GM21423 (cell line): ENCODE data around the gene AP3D1.
A peak's percentile ranks its signal among the peaks of the same experiment; 100 is the strongest.
"Not testable (repeated sequence)": the region's sequence is repeated elsewhere in the genome, so short reads cannot be mapped to it uniquely, and the experiment has no call there.

ENCODE experiments used
- ATAC-seq: cut with Tn5 transposase; IDR thresholded peaks from one replicate; pipeline ENCODE4 v1.9.1; 2021; ENCODE audit warnings: mild to moderate bottlenecking, moderate library complexity; ENCODE audit not compliant: unreplicated experiment

Gene AP3D1

DNA sequence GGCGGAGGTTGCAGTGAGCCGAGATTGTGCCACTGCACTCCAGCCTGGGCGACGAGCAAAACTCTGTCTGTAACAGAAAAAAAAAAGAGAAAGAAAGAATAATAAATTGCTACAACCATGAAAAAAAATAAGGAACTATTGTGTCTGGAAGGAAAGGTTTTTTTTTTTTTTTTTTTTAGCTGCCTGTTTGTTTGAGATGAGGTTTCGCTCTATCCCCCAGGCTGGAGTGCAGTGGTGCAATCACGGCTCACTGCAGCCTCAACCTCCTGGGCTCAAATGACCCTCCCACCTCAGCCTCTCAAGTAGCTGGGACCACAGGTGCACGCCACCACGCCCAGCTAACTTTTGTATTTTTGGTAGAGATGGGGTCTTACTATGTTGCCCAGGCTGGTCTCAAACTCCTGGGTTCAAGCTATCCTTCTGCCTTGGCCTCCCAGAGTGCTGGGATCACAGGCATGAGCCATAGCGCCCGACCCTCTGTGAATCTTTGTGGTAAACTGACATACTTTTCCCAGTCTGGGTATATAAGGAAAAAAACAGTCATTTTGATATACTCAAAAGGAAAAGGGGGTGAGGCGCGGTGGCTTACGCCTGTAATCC, 59.3 kb downstream of the AP3D1 start:
- not testable (repeated sequence) for ATAC-seq

DNA sequence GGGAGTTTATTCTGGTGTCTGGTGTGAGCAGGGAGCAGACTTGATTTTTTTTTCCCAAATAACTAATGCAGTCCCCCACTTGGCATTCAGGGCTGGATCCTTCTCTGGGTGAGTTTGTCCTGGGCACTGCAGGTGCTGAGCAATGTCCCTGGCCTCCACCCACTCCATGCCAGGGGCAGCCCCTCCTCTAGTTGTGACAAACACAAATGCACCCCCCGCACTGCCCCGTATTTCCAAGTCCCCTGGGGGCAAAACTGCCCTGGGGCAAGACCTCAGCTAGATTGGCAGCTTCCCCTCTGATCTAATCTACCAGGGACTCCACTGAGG, 61.7 kb downstream of the AP3D1 start:
- ATAC-seq, result peak; percentile 2

DNA sequence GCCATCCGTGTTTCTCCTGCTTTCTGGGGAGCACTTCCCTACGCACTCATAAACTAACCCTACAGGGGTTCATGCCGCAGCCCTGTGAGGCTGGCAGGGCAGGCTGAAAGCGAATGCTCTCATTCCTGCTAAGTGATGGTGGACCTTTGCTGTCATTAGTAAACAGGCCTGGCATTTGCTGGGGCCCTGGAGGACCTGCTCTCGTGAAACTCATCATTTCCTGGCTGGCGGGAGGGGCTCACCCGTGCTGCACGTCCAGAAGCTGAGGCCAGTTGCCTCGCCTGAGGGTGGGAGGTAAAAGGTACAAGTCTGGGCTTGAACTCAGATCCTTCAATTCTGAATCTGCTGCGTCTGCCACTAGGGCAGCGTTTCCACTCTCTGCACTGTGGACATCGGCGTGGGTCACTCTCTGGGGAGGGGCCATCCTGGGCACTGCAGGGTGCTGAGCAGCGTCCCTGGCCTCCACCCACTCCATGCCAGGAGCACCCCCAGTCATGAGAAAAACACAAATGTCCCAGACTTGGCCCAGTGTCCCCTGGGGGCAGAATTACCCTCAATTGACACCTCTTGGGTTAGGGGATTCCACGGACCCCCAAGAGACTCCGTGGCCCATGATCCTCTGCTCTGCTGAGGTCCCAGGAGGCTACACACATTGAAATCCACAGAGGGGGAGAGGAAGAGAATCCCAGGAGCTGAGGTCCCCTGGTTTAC, 62.2 kb downstream of the AP3D1 start:
- no peak for ATAC-seq

DNA sequence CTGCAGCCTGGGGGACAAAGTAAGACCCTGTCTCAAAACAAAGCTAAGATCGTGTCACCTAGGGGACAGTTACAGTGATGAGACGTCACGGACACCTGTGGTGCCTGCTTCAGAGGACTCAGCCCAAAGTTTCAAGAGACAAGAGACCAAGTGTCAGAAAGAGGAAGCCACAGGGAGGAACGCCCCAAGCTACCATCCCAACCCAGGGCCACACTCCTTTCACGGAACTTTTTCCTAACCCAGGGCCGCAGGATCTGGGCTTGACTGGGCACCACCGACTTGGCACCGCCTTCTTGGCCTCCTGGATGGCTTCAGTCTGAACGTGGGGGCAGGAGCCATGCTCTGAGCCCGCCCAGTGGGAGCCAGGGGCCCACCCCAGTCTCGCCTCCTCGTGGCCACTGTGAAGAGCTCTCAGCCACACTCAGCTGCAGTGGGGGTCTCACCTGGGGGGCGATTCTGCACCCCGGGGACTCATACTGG, 63.7 kb downstream of the AP3D1 start:
- peak; percentile 21 for ATAC-seq

DNA sequence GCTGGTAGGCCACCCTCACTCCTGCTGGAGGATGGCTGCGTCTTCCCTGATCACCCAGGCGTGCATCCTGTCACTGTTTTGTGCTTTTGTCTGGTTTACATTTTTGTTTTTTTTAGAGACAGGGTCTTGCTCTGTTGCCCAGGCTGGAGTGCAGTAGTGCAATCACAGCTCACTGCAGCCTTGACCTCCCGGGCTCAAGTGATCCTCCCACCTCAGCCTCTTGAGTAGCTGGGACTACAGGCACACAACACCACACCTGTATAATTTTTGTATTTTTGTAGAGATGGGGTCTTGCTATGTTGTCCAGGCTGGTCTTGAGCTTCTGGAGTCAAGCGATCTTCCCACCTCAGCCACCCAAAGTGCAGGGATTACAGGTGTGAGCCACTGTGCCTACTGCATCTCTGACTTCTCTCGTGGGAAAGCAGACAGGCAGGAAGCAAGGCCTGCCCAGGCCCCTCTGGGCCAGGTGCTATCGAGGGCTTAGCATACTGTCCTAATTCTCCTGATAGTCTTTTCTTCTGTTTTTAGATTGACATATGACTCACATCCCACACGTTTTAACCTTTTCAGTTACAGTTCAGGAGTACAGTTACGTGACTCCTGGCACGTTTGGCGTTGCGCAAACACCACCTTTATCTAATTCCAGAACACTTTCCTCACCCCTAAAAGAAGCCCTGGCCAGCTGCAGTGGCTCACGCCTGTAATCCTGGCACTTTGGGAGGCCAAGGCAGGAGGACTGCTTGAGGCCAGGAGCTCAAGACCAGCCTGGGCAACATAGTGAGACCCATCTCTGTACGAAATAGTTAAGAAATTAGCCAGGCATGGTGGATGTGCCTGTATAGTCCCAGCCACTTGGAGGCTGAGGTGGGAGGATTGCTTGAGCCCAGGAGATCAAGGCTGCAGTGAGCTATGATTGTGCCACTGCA, 64.4 kb downstream of the AP3D1 start:
- ATAC-seq, result not testable (repeated sequence)

DNA sequence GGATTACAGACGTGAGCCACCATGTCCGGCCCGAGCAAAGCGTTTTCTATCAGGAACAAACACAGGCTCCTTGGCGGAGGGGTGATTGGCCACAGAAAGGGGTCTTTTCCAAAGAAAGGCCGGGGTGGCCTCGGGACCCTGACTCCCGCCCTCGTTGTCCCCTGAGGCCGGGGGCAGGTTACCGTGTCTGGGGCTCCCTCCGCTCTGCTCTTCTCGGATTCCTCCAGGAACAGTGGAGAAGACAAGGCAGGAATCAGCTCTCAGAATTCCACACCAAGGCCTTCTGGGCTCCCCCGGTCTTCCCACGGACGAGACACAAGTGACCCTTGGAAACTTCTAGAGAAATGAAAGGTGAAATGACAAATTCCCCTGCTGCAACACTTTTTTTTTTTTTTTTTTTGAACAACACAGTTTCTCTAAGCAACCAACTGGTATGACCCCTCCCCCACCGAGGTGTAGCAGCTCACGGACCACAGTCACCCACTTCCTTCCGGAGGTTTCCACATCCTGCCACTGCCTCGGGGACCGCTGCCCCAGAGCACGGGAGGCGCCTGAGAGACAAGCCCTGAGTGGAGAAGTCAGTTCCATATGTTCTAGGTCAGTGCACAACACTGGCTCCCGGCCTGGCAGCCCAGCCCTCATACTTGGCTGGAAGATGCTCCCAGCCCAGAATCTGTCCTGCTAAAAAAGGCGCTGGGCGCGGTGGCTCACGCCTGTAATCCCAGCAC, 66.2 kb downstream of the AP3D1 start:
- peak; percentile 29 for ATAC-seq

DNA sequence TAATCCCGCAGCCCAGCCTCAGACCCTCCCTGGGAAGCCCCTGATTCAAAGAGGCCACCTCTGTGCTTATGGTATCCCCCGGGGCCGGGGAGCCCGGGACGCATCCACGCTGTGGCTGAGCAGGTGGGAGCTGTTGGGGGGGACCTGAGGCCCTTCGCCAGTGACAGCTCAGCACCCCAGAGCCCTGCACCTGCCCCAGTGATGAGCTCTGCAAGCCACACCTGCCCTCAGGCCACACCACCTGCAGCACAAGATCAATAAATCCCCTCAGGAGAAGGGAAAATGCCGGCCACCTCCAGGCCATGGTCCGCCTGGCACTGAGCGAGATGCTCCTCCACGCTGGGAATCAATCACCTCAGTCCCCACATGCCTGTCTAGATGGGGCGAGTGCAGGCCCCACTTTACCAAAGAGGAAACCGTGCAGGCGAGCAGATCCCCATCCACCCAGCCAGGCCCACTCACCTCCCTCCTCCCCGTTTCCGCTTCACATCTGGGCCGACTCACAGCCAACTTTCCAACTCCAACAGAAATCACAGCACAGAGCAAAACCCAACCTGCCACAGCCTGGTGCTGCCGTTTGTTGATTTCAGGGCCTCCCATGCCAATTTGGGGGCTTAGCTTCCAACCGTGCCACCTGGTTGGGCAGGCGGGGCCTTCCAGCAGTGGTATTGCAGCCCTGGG, 68.1 kb downstream of the AP3D1 start:
- no peak for ATAC-seq

DNA sequence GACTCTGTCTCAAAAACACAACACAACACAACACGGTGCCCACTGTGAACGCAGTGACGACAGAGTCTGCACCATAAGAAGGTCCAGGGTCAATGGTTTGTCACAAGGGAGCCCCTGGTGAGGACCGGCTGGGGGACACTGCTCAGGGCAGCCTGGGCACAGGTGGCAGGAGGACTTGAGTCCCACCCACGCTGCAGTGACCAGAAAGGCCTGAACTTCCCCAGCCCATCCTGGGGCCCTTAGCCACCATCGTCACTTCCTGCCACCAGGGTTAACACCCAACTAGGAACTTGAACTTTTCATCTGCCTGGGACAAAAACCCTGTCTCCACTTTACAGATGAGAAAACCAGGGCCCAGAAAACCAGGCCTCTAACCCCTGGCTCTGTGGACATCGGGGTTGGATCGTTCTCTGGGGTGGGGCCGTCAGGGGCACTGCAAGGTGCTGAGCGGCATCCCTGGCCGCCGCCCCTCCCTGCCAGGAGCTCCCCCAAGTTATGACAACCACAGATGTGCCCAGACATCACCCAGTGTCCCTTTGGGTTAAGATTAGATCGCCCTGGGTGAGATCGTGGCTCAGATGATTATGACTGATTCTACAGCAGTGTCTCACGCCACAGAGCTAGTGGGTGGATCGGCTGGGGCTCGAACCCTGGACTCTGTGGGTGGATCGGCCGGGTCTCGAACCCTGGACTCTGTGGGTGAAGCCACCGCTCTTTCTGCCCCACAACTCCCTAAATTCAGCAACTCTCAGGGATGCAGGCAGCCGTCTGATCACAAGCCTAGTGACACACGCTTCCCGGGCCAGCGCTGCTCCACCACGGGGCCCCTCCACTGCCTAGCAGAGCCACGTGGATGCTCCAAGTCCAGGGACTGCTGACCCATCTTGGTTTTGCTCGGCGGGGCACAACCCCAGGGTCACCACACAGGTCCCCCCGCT, 69.2 kb downstream of the AP3D1 start:
- no peak for ATAC-seq

DNA sequence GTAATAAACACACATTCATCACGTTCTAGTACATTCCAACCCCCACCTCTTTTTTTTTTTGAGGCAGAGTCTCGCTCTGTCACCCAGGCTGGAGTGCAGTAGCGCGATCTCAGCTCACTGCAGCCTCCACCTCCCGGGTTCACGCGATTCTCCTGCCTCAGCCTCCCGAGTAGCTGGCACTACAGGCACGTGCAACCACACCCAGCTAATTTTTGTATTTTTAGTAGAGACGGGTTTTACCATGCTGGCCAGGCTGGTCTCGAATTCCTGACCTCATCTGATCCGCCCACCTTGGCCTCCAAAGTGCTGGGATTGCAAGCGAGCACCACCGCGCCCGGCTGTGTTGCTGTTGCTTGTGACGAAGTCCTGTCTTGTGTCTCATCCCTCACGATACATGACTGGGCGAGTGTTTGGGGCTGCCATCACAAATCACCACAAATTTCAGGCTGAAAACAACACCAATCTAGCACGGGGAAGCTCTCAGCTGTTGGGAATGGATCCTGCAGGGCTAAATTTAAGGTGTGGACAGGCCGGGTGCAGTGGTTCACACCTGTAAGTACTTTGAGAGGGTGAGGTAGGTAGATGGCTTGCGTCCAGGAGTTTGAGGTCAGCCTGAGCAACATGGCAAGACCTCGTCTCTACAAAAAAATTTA, 70.9 kb downstream of the AP3D1 start:
- no peak for ATAC-seq

DNA sequence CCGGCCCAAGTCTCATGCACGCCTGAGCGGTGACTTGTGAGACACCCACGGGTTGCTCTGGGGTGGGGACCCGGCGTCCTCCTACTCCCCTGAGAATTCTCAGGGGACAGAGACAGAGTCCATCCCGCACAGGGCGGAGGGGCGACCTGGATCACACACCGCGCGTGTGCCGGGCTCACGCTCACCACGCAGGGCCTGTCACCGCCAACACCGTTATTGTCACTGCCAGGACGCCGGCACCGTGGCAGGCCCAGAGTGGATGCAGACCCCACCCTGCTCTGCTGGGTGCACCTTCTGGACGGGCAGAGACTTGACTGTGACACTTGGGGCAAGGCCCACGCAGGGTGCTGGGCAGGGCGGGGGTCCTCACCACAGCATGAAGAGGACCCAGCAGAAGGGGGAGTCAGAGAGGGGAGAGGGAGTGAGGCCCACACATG, 71.5 kb downstream of the AP3D1 start:
- ATAC-seq, result no peak

DNA sequence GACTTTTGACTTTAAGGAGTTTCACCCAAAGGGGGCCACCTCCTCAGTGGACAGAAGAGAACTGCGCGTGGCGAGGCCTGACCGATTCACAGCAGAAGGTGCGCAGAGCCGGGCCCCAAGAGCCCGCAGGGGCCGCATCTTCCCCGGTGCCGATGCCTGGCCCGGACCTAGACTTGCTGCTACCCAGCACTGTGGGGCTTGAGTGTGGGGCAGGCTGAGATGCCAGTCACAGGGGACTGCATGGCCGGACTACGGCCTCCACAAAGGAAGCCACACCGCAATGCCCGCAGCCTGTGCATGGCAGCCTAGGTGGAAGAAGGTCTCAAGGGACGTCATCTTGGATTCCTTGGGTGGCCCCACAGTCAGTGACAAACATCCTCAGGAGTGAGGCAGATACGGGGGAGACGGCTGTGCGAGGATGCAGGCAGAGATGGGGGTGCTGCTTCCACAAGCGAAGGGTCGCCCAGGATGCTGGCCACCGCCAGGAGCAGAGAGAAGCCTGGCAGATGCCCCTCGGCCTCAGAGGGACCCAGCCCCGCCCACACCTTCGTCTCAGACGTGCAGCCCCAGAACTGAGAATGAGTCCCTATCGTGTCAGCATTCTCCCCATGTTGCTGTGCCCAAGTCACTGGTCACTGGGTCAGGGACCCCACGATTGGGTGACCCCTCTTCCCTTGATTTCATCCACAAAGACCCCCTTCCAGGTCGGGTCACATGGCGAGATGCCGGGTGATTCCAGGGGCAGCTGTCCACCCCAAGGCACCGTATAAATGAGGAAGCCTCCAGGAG, 72.1 kb downstream of the AP3D1 start:
- no peak for ATAC-seq

DNA sequence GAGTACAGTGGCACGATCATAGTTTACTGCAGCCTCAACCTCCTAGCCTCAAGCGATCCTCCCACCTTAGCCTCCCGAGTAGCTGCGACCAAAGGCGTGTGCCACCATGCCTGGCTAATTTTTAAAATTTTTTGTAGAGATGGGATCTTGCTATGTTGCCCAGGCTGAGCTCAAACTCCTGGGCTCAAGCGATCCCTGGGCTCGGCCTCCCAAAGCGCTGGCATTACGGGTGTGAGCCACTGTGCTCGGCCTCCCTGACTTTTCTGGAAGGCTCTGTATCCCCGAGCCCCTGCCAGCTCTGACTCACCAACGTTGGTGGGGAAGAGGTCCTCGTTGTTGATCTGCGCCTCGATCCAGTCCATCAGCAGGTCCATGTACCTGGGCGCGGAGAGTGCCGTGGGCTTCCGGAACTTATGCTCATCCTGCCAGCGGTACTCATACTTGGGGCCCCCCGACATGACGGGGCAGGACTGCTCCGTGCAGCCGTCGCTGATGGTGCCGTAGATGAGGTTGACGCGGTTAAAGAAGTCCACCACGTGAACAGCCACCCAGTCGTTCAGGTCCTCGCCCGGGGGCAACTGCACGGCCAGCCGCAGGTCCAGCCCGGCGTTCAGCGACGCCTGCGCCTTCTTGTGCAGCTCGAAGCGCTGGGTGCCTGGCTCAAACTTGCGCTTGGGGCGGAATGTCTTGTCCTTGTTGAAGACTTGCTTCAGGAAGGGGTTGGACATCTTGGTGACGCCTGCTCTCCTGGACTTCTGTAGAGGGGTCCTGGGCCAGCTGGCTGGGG, 73.3 kb downstream of the AP3D1 start:
- no peak for ATAC-seq

DNA sequence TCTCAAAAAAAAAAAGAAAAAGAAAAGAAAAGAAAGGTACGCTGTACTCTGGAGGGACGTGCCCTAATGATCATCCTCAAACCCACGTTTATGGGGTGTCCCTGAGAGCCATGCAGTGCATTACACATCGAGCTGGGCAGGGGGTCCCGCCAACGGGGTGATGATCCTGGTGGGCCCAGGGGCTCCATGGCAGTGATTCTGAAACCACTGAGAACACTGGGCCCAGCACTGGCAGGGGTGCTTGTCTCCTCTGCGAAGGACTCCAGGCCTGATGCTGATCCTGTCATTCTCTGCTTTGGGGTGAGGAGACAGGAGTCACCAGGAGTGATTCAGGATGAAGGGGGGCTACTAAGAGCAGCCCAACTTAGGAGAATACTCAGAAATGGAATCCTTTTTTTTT, 74.0 kb downstream of the AP3D1 start:
- no peak for ATAC-seq

DNA sequence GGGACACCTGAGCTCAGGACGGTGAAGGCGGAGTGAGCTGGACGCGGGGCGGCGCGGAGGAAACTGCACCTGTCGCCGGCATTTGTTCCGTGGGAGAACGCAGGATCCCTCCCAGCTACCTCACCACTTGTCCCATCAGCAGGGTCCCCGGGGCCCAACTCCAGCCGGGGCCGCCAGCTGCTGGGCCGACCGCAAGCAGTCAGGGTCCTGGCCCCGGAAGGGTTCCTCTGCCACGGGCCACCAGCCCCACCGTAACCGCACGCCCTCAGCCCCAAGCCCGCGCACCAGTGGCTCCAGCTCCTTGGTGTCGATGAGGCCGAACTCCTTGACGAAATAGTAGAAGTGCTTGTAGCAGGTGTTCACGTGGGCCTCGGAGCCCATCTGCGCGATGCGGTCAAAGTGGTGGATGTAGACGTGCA, 74.8 kb downstream of the AP3D1 start:
- no peak for ATAC-seq

DNA sequence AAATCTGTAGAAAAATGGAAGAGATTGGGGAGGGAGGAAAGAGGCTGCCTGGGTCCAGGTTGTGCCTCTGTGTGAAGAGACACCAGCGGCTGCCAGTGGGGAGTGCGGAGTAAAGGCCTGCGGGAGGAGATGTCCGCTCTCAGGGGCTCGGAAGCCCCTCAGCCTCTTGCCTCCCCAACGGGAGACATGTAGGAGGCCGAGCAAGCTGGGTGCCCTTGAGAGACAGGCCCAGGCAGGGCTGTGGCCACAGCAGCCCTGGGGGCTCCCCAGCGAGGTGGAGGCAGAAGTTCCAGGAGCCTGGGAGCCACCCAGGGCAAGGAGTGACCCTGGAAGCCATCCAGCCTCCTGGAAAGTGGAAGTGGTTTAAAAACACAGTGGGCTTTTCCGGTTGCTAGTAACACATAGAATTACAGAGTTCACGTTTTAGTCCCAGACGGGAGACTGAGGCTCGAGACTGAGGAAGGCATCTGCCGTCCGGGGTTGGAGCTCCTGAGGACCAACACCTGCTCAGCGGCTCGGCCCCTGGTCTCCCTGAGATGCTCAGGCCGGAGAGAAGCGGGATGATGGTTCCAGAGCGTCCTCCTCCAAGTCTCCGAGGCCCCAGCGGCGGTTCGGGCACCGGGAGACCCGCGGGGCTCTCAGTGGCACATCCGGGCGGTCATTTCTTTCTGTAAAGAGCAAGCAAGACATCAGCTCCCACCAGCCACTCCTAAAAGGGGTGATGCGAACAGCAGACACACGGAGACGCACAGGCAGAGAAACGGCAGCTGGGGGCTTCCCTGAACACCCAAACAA, 78.4 kb downstream of the AP3D1 start:
- ATAC-seq, result no peak

DNA sequence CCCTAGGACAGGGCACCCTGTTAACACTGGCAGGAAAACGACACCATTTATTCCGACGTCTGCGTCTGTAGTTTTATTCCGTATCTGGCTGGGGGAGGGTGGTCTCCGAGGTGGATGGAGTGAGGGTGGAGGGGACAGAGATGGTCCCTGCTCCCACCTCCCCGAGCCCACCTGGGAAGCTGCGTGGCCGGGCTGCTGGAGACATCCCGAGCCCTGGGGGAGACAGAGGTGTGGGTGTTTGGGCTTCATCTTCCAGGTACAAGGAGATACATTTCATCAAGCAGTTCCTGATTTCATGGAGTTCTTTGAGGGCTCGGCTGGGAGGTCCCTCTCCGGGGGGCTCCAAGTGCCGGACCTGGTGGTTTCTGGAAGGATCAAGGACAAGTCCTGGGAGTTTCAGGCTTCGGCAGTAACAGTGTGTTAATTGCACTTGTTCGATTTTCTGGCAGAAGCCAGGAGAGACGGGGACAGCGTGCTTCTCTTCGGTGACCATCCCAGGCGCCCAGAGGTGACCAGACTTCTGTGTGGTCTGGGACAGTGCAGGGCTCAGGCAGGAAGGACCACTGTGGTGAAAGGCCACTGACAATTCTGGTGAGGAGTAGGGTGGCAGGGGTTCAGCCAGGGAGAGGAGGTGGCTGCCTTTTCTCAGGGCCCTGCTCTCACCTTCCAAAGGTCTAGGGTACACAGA, 80.2 kb downstream of the AP3D1 start:
- no peak for ATAC-seq
